AG04450 (cell line): ENCODE measurements around the gene OR2T27. TPM values are rescaled to one million over a fixed set of nuclear protein-coding genes. Genes with fewer than 3 reads are reported as not detected.

Experiments
- CTCF ChIA-PET: fragments of 300-600, 350-600 bp; formaldehyde crosslinking; extraction: SDS; loops from one replicate; lab custom pipeline; 2022; ENCODE audit warnings: antibody characterized with exemption, inconsistent platforms; lab: Charles Lee
- POLR2A ChIA-PET: fragments of 350-600 bp; formaldehyde crosslinking; extraction: SDS; loops from one replicate; lab custom pipeline; 2021; ENCODE audit warnings: antibody characterized with exemption, inconsistent platforms; lab: Yijun Ruan, JAX
- DNase-seq: peaks from one replicate; pipeline ENCODE4 v3.0.0-alpha.2; 2011; ENCODE audit warnings: low read depth, low spot score
- H3K27ac ChIP-seq: one replicate; pipeline ENCODE4 v1.5.1; 2012; ENCODE audit warnings: low read depth, low read length, control low read depth
- H3K27me3 ChIP-seq: one replicate; pipeline ENCODE4 v1.6.0; 2012; ENCODE audit warnings: low read length; ENCODE audit not compliant: control insufficient read depth, insufficient read depth
- H3K4me3 ChIP-seq: 2 replicates; pipeline ENCODE4 v1.5.1; 2011; ENCODE audit warnings: mild to moderate bottlenecking, low read depth, low read length, control low read depth
- H3K9me3 ChIP-seq: 2 replicates; pipeline ENCODE4 v1.5.1; 2012; ENCODE audit warnings: low read length; ENCODE audit not compliant: control insufficient read depth, insufficient read depth
- CTCF ChIP-seq: IDR thresholded peaks from 2 replicates; pipeline ENCODE4 v1.5.1; 2011; ENCODE audit warnings: low read depth, low read length, control low read depth, inconsistent platforms
- polyA plus RNA-seq: library from polyadenylated mRNA; depleted of rRNA; stranded (reverse); fragments of >200 nt; gene quantifications from 2 replicates; pipeline ENCODE4 v1.2.3, GENCODE V29; 2011; rRNA removed

OR2T27 gene
- polyA plus RNA-seq, 1 experiment: not detected

DNA sequence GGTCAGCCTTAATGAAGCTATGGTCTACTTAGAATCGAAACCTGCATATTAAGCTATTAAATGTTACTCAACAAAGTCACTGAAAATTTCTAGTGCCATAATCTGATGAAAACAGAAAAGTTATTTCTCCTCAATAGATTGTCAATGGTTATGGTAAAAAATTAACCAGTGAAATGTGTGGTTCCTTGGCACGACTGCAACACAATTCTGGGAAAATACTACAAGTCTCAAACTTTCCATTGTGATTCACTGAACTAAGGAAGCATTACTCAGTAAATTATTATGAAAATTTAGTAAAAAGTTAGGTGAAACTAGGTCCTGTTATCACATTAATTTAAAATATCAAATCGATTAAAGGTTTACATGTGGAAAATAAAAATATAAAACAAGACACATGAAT lies 45.0 kb downstream of the OR2T27 start:
- no peaks in the 10 kb centered on the region for H3K27me3 ChIP-seq
- DNase-seq: no peak
- H3K9me3 ChIP-seq: peaks cover 10% of the 10 kb centered on the region
- ChIA-PET POLR2A (no interaction called here), CTCF (no interaction called here)
- no peak overlapping the region for H3K27ac ChIP-seq
- no peak overlapping the region for H3K4me3 ChIP-seq
- no peak for TF ChIP-seq CTCF

Other genes starting within 250 kb of the OR2T27 start
- gene OR2T2, start 209.9 kb downstream of the OR2T27 start, polyA plus RNA-seq: not detected in 2 replicates
- gene OR2T3, start 182.2 kb downstream of the OR2T27 start, polyA plus RNA-seq: not detected in 2 replicates
- gene OR2T5, start 166.9 kb downstream of the OR2T27 start, polyA plus RNA-seq: not detected in 2 replicates
- gene OR2G6, start 147.5 kb downstream of the OR2T27 start, polyA plus RNA-seq: not detected in 2 replicates
- not detected in 2 replicates for gene OR2T29, start 92.8 kb downstream of the OR2T27 start, polyA plus RNA-seq
- gene OR2T34, start 80.8 kb downstream of the OR2T27 start, polyA plus RNA-seq: not detected in 2 replicates
- gene OR2T10, start 57.8 kb downstream of the OR2T27 start, polyA plus RNA-seq: not detected in 2 replicates
- not detected in 2 replicates for gene OR2T11, start 20.4 kb downstream of the OR2T27 start, polyA plus RNA-seq
- gene OR2T35, start 10.2 kb downstream of the OR2T27 start, polyA plus RNA-seq: not detected in 2 replicates
- not detected in 2 replicates for gene OR14I1, start 47.2 kb upstream of the OR2T27 start, polyA plus RNA-seq
- gene LYPD8, start 100.2 kb upstream of the OR2T27 start, polyA plus RNA-seq: not detected in 2 replicates
- 15.3 and 16.6 TPM in 2 replicates for gene SH3BP5L, start 170.4 kb upstream of the OR2T27 start, polyA plus RNA-seq
- 9.1 and 10.9 TPM in 2 replicates for gene ZNF672, start 182.7 kb upstream of the OR2T27 start, polyA plus RNA-seq
- 12.7 and 14.6 TPM in 2 replicates for gene ZNF692, start 203.6 kb upstream of the OR2T27 start, polyA plus RNA-seq